AG10803 (cell line): ENCODE measurements around the gene CENPA.
"Not testable (repeated sequence)": the region's sequence is repeated elsewhere in the genome, so short reads cannot be mapped to it uniquely, and the experiment has no call there.

Experiments
- DNase-seq: peaks from one replicate; pipeline ENCODE4 v3.0.0; 2010; ENCODE audit warnings: low read depth
- H3K4me3 ChIP-seq: 2 replicates; pipeline ENCODE4 v1.5.1; 2011; ENCODE audit warnings: mild to moderate bottlenecking, low read length, control low read depth
- CTCF ChIP-seq: conservative IDR thresholded peaks from 2 replicates; pipeline ENCODE4 v1.5.1; 2011; ENCODE audit warnings: mild to moderate bottlenecking, low read length, control low read depth, inconsistent platforms

CENPA gene

GRCh38 chr2:26780203-26780760, 5.6 kb upstream of the CENPA start:
- TF ChIP-seq CTCF = no peak
- DNase-seq = no peak
- H3K4me3 ChIP-seq = no peak overlapping the region

- no peak for DNase-seq
- no peak overlapping the region for H3K4me3 ChIP-seq
- TF ChIP-seq CTCF = no peak
Observed at GRCh38 chr2:26782876-26783704, 2.8 kb upstream of the CENPA start.

DNA sequence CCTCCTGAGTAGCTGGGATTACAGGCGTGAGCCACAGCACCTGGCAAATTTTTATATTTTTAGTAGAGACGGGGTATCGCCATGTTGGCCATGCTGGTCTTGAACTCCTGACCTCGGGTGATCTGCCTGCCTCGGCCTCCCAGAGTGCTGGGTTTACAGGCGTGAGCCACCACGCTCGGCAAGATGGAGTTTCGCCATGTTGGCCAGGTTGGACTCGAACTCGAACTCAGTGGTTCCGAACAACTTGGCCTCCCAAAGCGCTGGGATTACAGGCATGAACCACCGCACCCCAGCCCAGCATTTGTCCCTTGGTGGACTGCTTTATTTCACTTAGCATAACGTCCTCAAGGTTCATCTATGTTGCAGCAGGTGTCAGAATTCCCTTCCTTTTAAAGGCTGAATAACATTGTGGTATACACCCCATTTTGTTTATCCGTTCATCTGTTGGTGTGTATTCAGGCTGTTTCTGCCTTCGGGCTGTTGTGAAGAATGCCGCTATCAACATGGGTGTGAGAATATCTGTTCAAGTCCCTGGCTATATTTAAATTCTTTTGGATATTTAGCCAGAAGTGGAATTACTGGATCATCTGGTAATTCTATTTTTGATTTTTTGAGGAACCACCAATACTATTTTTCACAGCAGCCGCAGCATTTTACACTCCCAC, 1.2 kb upstream of the CENPA start:
- H3K4me3 ChIP-seq = peak overlapping the region; percentile 67
- DNase-seq = no peak
- TF ChIP-seq CTCF = no peak

DNA sequence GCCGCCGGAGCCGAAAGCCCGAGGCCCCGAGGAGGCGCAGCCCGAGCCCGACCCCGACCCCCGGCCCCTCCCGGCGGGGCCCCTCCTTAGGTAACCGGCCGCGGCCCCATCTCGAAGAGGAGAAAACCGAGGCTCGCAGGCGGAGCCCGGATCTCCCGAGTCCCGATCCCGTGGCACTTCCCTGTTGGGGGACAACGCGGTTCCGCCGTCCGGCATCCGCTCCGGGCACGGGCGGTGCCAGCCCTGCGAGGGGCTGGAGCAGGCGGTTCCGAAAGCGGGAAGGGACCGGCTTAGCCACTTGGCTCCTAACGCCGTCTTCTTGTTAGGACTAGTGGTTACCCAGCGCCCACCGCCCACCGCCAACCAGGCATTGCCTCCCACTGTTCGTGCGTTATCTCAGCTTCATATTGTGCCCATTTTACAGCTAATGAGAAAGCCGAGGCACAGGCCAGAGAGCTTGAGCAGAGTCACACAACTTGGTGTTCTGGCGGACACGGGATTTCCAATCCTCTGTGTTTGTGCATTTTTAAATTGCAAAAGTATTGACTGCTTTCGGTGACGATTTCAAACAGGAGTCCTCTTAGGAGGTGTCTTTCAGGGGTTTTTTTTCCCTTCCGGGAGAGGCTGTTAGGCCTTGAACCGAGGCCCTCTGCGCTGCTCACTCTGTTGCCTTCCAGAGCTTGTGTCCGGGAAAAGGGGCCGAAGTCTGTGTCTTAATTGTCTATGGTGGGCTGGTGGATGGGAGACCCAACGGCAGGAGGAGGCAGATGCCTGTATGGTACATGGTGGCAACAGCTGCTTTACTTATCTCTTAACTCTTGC, 562 bp downstream of the CENPA start:
- peak overlapping the region; percentile 78 for H3K4me3 ChIP-seq
- no peak for DNase-seq
- TF ChIP-seq CTCF = no peak

- DNase-seq = no peak
- no peak for TF ChIP-seq CTCF
- H3K4me3 ChIP-seq = no peak overlapping the region
Observed at GRCh38 chr2:26792720-26793119, 6.9 kb downstream of the CENPA start.

DNA sequence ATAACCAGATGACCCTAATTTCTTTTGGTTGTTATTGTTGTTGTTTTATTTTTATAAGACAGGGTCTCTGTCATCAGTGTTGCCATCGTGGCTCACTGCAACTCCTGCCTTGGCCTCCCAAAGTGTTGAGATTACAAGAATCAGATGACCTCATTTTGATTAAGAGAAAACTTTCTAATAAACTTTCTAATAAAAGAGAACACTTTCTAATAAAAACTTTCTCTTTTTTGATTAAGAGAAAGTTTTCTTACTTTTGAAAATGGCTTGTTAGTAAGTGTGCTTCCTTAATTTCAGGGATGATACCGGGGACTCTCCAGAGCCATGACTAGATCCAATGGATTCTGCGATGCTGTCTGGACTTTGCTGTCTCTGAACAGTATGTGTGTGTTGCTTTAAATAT, 7.7 kb downstream of the CENPA start:
- no peak overlapping the region for H3K4me3 ChIP-seq
- TF ChIP-seq CTCF = no peak
- no peak for DNase-seq

GRCh38 chr2:26795135-26795534, 9.3 kb downstream of the CENPA start:
- not testable (repeated sequence) for H3K4me3 ChIP-seq, DNase-seq
